PC-3 (cell line): ENCODE measurements around the gene FAM222A. TPM values are rescaled to one million over a fixed set of nuclear protein-coding genes. Genes with fewer than 3 reads are reported as not detected.

Source experiments
- ATAC-seq: fragments of 200-7000 bp; cut with Tn5 transposase; 2 replicates; pipeline ENCODE4 v1.9.1; 2020; ENCODE audit warnings: mild to moderate bottlenecking, moderate library complexity
- BruUV-seq: library from RNA; stranded (reverse); fragments of 400-500 nt; replicated peaks from 2 replicates; lab custom pipeline; 2021; lab: Mats Ljungman, UMichigan
- CTCF ChIA-PET: fragments of 300-600 bp; sonication (Branson Sonifier 250); formaldehyde crosslinking; loops from one replicate; lab custom pipeline; 2022; ENCODE audit warnings: antibody characterized with exemption; lab: Charles Lee
- POLR2A ChIA-PET: fragments of 300-600 bp; sonication (Branson Sonifier 250); formaldehyde crosslinking; loops from one replicate; lab custom pipeline; 2022; ENCODE audit warnings: antibody characterized with exemption; ENCODE audit not compliant: unreplicated experiment; lab: Charles Lee
- DNase-seq: peaks from one replicate; pipeline ENCODE4 v3.0.0-alpha.2; 2015
- H2AFZ ChIP-seq: fragments of 300-600 bp; sonication (generic); 2 replicates; pipeline ENCODE4 v1.6.0; 2016; ENCODE audit warnings: antibody characterized with exemption, low read length
- H3F3A ChIP-seq: fragments of 300-600 bp; sonication (generic); one replicate; pipeline ENCODE4 v1.6.0; 2017; ENCODE audit warnings: antibody characterized with exemption, low read length, control low read depth, mild to moderate bottlenecking; ENCODE audit not compliant: unreplicated experiment
- H3K27ac ChIP-seq: fragments of 300-600 bp; sonication (generic); 2 replicates; pipeline ENCODE4 v1.5.1; 2016; ENCODE audit warnings: mild to moderate bottlenecking, low read length
- H3K27me3 ChIP-seq: fragments of 300-600 bp; sonication (generic); 2 replicates; pipeline ENCODE4 v1.6.1; 2016; ENCODE audit warnings: low read length, mixed read lengths
- H3K36me3 ChIP-seq: fragments of 300-600 bp; sonication (generic); 2 replicates; pipeline ENCODE4 v1.6.1; 2016; ENCODE audit warnings: low read depth, mixed run types, low read length, mixed read lengths
- H3K4me1 ChIP-seq: fragments of 300-600 bp; sonication (generic); 2 replicates; pipeline ENCODE4 v1.5.1; 2016; ENCODE audit warnings: low read length; ENCODE audit not compliant: insufficient read depth
- H3K4me2 ChIP-seq: fragments of 300-600 bp; sonication (generic); 2 replicates; pipeline ENCODE4 v1.6.0; 2016; ENCODE audit warnings: low read length
- H3K4me3 ChIP-seq: fragments of 300-600 bp; sonication (generic); 2 replicates; pipeline ENCODE4 v1.5.1; 2016; ENCODE audit warnings: mild to moderate bottlenecking, low read length, mixed read lengths
- H3K79me2 ChIP-seq: fragments of 300-600 bp; sonication (generic); 2 replicates; pipeline ENCODE4 v1.6.1; 2017; ENCODE audit warnings: low read length, mixed read lengths
- H3K9ac ChIP-seq: fragments of 300-600 bp; sonication (generic); 2 replicates; pipeline ENCODE4 v1.6.0; 2016; ENCODE audit warnings: mild to moderate bottlenecking, low read length
- H3K9me2 ChIP-seq: fragments of 300-600 bp; sonication (generic); replicated peaks from 2 replicates; pipeline ENCODE4 v1.6.1; 2016; ENCODE audit warnings: mixed run types, low read length, mixed read lengths
- H3K9me3 ChIP-seq: fragments of 300-600 bp; sonication (generic); 2 replicates; pipeline ENCODE4 v1.6.1; 2016; ENCODE audit warnings: low read length, mixed read lengths
- H4K20me1 ChIP-seq: fragments of 300-600 bp; sonication (generic); 2 replicates; pipeline ENCODE4 v1.6.1; 2016; ENCODE audit warnings: low read length, mixed read lengths
- EZH2 ChIP-seq: fragments of 300-600 bp; sonication (generic); IDR thresholded peaks from one replicate; pipeline ENCODE4 v1.6.1; 2017; ENCODE audit warnings: antibody characterized with exemption, mild to moderate bottlenecking, low read length; ENCODE audit not compliant: unreplicated experiment
- EZH2phosphoT487 ChIP-seq: fragments of 300-600 bp; sonication (generic); IDR thresholded peaks from 2 replicates; pipeline ENCODE4 v1.6.1; 2018; ENCODE audit warnings: mild to moderate bottlenecking, antibody characterized with exemption, low read length, borderline replicate concordance
- intact Hi-C: fragments of 100-400 bp; cut with micrococcal nuclease; formaldehyde crosslinking; loops from 2 replicates; pipeline ENCODE4 v1.9.0; 2023
- total RNA-seq: library from RNA; depleted of rRNA; stranded (reverse); fragments of >200 nt; gene quantifications from 2 replicates; pipeline ENCODE4 v1.2.3, GENCODE V29; 2014
- TF ChIP-seq, protein P1 (sequence below): fragments of 300-600 bp; sonication (generic); conservative IDR thresholded peaks from 2 replicates; pipeline ENCODE4 v1.5.1; 2017; ENCODE audit warnings: antibody characterized with exemption, low read depth, mild to moderate bottlenecking, low read length

FAM222A gene
- total RNA-seq, 1 experiment from 2014 or later: 11.7 TPM

DNA sequence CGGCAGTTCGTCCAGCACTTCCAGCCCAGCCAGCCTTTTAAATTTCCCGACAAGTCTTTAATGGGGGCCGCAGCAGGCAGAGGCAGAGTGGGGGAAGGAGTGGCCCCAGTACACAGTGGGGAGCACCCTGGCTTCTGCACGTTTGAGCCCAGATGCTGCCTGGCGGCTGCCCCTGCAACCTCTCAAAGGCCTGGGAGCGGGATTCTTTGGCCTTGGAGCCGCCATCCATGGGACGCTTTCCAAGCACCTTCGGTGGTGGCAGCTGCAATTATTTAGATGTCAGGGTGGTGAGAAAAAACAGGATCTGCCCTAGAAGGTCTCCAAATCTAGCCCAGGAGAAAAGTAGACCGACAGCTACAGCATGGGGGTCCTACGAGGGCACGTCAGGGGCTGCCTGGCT lies 46.0 kb downstream of the FAM222A start:
- POLR2A ChIA-PET: no interaction called here
- intact Hi-C loops: no loop called here
- CTCF ChIA-PET: no interaction called here

DNA sequence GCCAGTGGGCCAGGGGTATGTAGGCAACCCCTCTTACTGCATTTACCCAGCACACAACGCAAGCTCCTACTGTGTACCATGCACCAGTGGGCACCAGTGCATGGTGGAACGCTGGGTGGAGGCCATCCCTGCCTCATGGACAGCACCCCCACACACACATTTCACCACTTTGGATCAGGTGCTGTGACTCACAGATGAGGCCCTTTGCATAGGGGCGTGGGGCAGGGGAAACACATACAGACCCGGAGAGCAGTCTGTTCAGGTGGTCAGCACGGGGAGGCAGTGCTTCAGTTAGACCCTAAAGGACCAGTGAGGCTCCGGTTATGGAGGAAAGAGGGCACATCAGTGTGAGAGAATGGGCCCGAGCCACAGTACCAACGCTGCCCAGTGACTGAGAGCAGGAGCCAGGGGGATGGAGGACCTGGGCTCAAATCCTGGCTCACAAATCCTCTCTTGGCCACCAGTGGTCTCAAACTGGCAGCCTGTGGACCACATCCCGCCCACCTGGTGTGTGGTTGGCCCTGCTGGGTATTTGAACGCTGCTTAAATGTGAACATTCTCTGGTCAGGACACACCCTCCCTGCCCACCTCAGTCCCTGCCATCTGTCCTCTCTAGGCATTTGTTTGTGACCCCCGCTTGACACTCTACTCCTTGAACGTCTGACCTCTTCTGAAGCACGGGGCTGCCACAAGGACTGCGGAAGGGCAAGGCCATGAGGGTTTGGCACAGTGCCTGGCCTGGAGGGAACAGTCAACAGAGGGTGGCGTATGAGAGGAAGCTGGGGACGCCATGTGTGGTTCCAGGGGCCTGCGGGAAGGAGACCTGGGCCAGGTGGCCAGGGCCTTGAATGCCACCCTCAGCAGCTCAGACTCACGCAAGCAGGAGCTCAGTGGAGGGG lies 46.7 kb downstream of the FAM222A start:
- peaks cover 7% of the 10 kb centered on the region; the same call in 1 of the 2 replicates for H3K36me3 ChIP-seq
- peaks cover 6% of the 10 kb centered on the region for H3K4me1 ChIP-seq
- no TSS peak for BruUV-seq
- H3K4me3 ChIP-seq: no peak overlapping the region
- TF ChIP-seq, protein P1, sequence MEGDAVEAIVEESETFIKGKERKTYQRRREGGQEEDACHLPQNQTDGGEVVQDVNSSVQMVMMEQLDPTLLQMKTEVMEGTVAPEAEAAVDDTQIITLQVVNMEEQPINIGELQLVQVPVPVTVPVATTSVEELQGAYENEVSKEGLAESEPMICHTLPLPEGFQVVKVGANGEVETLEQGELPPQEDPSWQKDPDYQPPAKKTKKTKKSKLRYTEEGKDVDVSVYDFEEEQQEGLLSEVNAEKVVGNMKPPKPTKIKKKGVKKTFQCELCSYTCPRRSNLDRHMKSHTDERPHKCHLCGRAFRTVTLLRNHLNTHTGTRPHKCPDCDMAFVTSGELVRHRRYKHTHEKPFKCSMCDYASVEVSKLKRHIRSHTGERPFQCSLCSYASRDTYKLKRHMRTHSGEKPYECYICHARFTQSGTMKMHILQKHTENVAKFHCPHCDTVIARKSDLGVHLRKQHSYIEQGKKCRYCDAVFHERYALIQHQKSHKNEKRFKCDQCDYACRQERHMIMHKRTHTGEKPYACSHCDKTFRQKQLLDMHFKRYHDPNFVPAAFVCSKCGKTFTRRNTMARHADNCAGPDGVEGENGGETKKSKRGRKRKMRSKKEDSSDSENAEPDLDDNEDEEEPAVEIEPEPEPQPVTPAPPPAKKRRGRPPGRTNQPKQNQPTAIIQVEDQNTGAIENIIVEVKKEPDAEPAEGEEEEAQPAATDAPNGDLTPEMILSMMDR: no peak
- ChIA-PET CTCF (no interaction called here), POLR2A (no interaction called here)
- intact Hi-C loops: no loop called here
- H3K4me2 ChIP-seq: no peak overlapping the region
- peaks cover 13% of the 10 kb centered on the region for H3K9me3 ChIP-seq
- no peaks in the 10 kb centered on the region for H4K20me1 ChIP-seq
- DNase-seq: no peak
- no peak overlapping the region for H2AFZ ChIP-seq
- no peaks in the 10 kb centered on the region for H3F3A ChIP-seq
- H3K9ac ChIP-seq: no peak overlapping the region
- no peaks in the 10 kb centered on the region for H3K79me2 ChIP-seq
- H3K27ac ChIP-seq: no peak overlapping the region
- H3K9me2 ChIP-seq: no peaks in the 10 kb centered on the region
- no peaks in the 10 kb centered on the region for H3K27me3 ChIP-seq
- no peak for ATAC-seq

More for the DNA sequence above, 46.0 kb downstream of the FAM222A start:
- TF ChIP-seq EZH2phosphoT487 (no peak), EZH2 (no peak)
- TF ChIP-seq, protein P1: no peak
- H3F3A ChIP-seq: no peaks in the 10 kb centered on the region
- H3K9ac ChIP-seq: no peak overlapping the region
- H3K27ac ChIP-seq: no peak overlapping the region
- H3K79me2 ChIP-seq: no peaks in the 10 kb centered on the region
- BruUV-seq: no TSS peak
- H3K27me3 ChIP-seq: no peaks in the 10 kb centered on the region
- H3K9me2 ChIP-seq: no peaks in the 10 kb centered on the region
- peaks cover 6% of the 10 kb centered on the region for H3K4me1 ChIP-seq
- H2AFZ ChIP-seq: no peak overlapping the region
- H3K36me3 ChIP-seq: peaks cover 7% of the 10 kb centered on the region; the same call in 1 of the 2 replicates
- DNase-seq: no peak
- H3K4me2 ChIP-seq: no peak overlapping the region
- no peaks in the 10 kb centered on the region for H4K20me1 ChIP-seq
- peaks cover 13% of the 10 kb centered on the region for H3K9me3 ChIP-seq
- no peak overlapping the region for H3K4me3 ChIP-seq
- no peak for ATAC-seq
